Right renal cortex interstitium (tissue), 3 donors: ENCODE results near the gene ATP5F1E. TPM values are rescaled to one million over a fixed set of nuclear protein-coding genes. Genes with fewer than 3 reads are reported as not detected.

Experiments used
- DNase-seq, 3 donors: peaks; one replicate each; pipeline ENCODE4 v3.0.0-alpha.2; 2013; ENCODE audit warnings: low read depth in 3 of 3, low spot score in 2 of 3
- polyA plus RNA-seq, 3 donors: library from polyadenylated mRNA; unstranded; fragments of 120-200 nt; gene quantifications; one replicate each; pipeline ENCODE4 v1.2.1, GENCODE V29; 2013; ENCODE audit not compliant: insufficient read length in 3 of 3

Gene ATP5F1E
- polyA plus RNA-seq: 100 to 1,000 TPM; 202 to 222 (median 222) TPM

DNA sequence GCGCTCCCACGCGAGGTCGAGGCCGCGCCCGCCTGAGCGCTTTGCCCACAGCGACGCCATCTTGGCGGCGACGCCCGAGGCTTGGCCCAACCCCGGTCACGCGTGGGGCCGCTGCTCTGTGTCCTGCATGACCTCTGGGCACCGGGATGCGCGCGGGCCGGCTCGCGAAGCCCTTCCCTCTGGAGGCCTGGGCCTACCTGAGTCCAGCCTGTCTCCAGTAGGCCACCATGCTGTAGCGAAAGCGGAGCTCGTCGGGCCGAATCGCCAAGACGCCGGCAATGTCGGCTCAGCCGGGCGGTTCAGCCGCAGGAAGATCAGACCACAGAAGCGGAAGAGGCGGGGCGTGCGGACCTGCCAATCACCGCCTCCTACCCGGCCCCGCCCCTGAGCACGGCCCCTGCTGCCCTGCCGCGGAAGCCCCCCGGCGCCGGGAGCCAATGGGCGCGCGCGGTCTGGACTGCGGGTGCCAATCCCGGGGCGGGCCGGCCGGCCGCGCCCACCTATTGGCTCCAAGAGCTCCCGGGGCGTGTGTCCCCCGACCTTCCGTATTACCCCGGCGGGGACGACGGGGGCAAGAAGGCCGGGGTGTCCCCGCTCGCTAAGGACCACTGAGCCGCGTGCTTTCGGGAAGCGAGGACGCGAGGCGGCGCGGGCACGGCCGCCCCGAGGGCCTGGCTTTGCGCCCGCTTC is at the start of gene ATP5F1E:
Gene ATP5F1E (minus strand): TSS at position 313 of the 690 bp plus-strand sequence. CDS start 84 bp downstream, at position 229.
- DNase-seq: peak; percentile 64 to 92 (median 82)

- DNase-seq: no peak
Observed at GRCh38 chr20:59081036-59081435, 48.9 kb upstream of the ATP5F1E start.

- DNase-seq: no peak
Observed at GRCh38 chr20:59078231-59078630, 46.1 kb upstream of the ATP5F1E start.

GRCh38 chr20:59077705-59078104 is 45.6 kb upstream of the ATP5F1E start:
- DNase-seq: no peak

- DNase-seq: no peak
Observed at GRCh38 chr20:59075934-59076508, 43.9 kb upstream of the ATP5F1E start.

DNA sequence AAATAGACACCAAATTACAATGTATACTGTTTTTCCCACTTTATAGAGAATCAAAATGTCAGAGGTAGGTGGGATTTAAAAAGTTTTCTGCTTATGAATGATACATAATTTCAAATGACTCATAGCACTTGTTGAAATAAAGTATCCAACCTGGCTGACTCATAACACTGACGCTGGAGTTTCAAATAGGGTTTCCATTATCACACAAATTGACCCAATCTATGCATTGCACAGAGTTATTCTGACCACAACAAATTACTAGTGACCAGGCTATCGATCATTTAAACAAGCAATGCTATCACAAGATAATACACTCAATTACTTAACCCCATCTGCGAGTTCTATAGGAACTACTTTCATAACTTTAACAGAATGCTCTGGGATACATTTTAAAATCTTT is 42.3 kb upstream of the ATP5F1E start:
- no peak for DNase-seq

GRCh38 chr20:59073582-59073981 is 41.4 kb upstream of the ATP5F1E start:
- no peak for DNase-seq

- no peak for DNase-seq
Observed at GRCh38 chr20:59071216-59071615, 39.1 kb upstream of the ATP5F1E start.

DNA sequence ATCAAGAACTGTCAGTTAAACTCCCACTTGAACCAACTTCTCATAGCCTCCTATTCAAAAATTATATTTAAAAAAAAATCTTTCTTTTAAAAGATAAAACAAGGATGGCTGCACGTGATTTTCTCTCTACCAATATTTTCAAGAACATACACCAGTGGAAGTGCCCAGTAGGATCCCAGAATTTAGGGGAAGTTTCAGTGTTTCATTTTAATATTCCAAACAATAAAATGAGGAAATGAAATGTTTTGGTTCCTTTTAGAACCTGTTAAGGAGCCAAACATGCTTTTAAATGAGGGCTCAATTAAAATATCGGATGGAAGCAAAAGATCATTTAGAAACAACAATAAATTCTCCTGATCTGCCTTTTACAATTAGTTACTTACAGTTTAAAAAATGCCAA is 36.9 kb upstream of the ATP5F1E start:
- no peak for DNase-seq

DNA sequence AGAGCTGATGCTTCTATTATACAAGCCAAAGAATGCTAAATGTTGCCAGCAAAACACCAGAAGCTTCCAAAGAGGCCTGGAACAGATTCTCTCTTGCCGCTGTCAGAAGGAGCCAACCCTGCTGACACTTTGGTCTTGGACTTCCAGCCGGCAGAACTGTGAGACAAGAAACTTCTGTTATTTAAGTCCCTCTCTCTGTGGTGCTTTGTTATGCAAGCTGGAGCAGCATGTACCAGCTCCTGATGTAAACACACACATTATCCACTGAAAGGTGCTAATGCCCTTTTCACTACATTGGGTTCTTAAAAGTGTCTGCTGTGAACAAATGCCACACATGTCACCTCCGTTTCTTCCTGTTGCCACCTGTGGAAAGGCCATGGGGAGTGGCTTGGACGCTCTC is 36.4 kb upstream of the ATP5F1E start:
- DNase-seq: no peak

DNA sequence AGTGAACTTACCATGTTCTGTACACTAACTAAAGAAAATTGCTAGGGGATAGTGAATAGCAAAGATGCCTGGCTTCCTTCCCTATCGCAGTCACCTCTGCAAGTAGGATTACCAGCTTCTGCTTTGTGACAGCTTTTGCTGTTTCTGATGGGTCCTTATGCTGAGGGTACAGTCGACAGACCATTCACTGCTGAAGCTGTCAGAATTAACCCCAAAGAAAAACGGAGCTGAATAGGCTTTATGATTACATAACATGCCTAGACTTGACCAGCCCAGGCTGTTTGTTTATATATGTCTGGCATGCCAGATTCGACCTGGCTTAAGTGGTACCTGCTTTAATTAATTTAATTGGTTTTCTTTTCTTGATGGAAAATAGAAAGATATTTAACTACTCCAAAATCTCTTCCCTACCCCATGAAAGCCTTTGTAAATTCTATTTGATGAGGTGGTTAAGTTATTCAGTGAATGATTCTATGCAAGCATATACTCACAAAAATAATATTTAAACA is 32.1 kb upstream of the ATP5F1E start:
- no peak for DNase-seq

GRCh38 chr20:59063358-59064213 is 31.5 kb upstream of the ATP5F1E start:
- no peak for DNase-seq

DNA sequence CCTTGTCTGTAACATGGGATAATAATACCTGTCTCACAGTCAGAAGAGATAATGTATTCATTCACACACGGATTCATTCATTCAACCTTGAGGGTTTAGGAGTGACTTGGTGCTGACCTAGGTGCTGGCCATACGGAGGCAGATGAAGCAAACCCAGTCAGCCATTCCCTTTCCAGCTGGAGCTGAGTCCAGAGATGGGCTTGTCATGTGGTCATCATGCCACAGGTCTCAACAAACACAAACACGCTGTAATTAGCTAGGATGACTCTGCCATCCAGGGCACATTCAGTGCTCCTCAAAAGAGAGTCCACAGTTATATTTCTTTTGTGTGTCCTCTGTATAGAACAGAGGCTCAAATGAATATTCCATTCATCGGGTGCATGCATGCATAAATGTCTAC is 29.9 kb upstream of the ATP5F1E start:
- DNase-seq: no peak

- DNase-seq: no peak
Observed at GRCh38 chr20:59055302-59055701, 23.2 kb upstream of the ATP5F1E start.

GRCh38 chr20:59051666-59052185 is 19.6 kb upstream of the ATP5F1E start:
- no peak for DNase-seq

- no peak for DNase-seq
Observed at GRCh38 chr20:59050437-59050836, 18.3 kb upstream of the ATP5F1E start.

DNA sequence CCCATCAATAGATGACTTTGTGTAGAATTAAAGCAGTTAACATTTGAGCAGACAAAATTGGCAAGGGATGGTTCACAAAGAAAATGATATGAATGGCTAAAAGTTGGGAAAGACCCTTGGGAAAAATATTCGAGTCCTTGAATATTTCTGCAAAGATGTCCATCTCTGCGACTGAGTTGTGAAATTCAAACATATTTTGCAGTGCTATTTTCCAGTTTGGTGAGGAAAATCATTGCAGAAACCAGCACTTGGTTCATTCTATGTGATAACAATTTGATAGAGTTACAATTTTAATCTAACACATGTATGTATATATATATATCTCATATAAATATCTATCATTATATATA is 16.5 kb upstream of the ATP5F1E start:
- no peak for DNase-seq

GRCh38 chr20:59047938-59048680 is 16.0 kb upstream of the ATP5F1E start:
- no peak for DNase-seq

- no peak for DNase-seq
Observed at GRCh38 chr20:59046862-59047261, 14.7 kb upstream of the ATP5F1E start.

GRCh38 chr20:59044796-59045195 is 12.7 kb upstream of the ATP5F1E start:
- no peak for DNase-seq

- no peak for DNase-seq
Observed at GRCh38 chr20:59044295-59044694, 12.2 kb upstream of the ATP5F1E start.
